Epithelial cell of prostate (primary cell): ENCODE data around the gene XPNPEP1.

ENCODE experiments used
- DNase-seq: peaks from one replicate; pipeline ENCODE4 v3.0.0-alpha.2; 2011; ENCODE audit warnings: low read depth, low spot score
- H3K27ac ChIP-seq: fragments of 450-650 bp; 2 replicates; pipeline ENCODE4 v1.5.1; 2017; ENCODE audit warnings: mild to moderate bottlenecking

The XPNPEP1 gene

GRCh38 chr10:109875828-109876821 is 47.2 kb downstream of the XPNPEP1 start:
- DNase-seq: no peak
- H3K27ac ChIP-seq: no peak overlapping the region

- no peak overlapping the region for H3K27ac ChIP-seq
- no peak for DNase-seq
These were observed 48.2 kb downstream of the XPNPEP1 start for GRCh38 chr10:109875151-109875568.

- no peak overlapping the region for H3K27ac ChIP-seq
- DNase-seq: no peak
These were observed 51.8 kb downstream of the XPNPEP1 start for GRCh38 chr10:109871476-109871875.

- H3K27ac ChIP-seq: no peak overlapping the region
- DNase-seq: no peak
These were observed 56.2 kb downstream of the XPNPEP1 start for GRCh38 chr10:109866995-109867635.

GRCh38 chr10:109866168-109866994 is 56.9 kb downstream of the XPNPEP1 start:
- H3K27ac ChIP-seq: no peak overlapping the region
- DNase-seq: no peak

DNA sequence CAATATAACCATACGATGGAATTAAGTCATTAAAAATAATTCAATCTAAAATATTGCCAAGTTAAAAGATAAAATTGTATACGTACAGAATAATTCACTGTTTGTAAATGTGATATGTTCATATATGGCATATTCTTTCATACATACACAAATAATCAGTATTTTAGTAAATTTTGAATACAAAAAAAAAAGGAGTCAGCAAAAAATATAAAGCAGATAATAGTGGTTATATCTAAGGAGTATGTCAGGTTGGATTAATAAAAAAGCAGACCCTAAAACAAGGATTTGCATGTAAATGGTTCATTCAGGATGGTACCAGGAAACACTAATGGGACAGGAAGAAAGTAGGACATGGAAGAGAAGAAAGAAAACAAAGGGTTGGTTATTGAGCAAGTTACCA is 59.5 kb downstream of the XPNPEP1 start:
- no peak overlapping the region for H3K27ac ChIP-seq
- DNase-seq: no peak

DNA sequence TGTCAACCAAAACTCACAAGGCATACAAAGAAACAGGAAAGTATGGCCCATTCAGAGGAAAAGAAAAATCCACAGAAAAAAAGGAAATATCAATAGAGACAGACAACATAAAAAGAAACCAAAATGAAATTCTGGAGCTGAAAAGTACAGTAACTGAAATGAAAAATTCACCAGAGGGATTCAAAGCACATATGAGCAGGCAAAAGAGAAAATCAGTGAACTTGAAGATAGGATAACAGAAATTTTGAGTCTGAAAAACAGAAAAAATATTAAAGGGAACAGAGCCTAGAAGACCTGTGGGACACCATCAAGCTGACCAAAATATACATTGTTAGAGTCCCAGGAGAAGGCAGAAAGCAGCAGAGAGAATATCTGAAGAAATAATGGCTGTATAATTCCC is 60.6 kb downstream of the XPNPEP1 start:
- no peak for DNase-seq
- no peak overlapping the region for H3K27ac ChIP-seq

- H3K27ac ChIP-seq: no peak overlapping the region
- DNase-seq: no peak
These were observed 61.3 kb downstream of the XPNPEP1 start for GRCh38 chr10:109862041-109862440.

DNA sequence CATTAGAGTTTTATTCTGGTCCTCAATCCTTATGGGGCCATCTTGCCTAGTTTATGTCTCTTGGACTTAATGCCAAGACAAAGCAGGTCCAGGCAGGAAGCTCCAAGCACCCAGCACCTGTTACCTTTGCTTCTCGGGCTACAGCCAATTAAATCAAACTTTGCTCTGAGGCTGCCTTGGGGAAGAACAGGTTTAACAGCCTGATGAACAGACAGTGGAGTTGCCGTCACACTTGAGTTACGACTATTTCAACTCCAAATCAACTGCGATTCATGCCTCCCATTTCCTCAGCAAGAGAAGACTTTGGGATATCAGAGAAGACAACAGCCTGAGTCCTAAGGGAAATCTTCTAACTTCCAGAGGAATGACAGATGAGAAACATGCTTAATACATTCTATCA is 62.2 kb downstream of the XPNPEP1 start:
- H3K27ac ChIP-seq: no peak overlapping the region
- DNase-seq: peak; percentile 34

- H3K27ac ChIP-seq: no peak overlapping the region
- DNase-seq: no peak
These were observed 64.1 kb downstream of the XPNPEP1 start for GRCh38 chr10:109859221-109859620.

DNA sequence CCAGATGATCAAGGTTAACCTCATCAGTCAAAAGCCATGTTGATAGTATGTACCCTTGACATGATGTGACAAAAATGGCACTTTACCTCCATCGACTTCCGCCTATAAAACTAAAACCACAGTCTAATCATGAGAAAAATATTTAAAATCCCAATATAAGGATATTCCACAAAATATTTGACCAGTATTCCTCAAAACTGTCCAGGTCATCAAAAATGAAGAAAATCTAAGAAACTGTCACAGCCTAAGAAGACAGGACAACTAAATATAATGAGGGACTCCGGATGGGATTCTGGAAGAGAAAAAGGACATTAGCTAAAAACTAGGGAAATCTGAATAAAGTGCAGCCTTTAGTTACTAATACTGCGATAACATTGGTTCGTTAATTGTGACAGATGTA is 67.6 kb downstream of the XPNPEP1 start:
- no peak overlapping the region for H3K27ac ChIP-seq
- no peak for DNase-seq

DNA sequence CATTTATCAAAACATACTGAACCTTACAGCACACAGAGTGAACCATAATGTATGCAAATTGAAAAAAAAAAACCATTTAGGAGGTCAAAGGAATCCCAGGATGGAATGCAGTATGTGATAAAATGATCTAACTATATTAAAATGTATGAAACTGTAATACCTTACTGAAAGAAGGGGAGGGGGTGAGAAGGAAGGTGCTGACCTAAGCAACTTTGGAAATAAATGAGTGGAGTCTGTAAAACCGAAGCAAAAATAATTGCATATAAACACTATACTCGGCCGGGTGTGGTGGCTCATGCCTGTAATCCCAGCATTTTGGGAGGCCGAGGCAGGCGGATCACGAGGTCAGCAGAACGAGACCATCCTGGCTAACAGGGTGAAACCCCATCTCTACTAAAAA is 69.4 kb downstream of the XPNPEP1 start:
- DNase-seq: no peak

GRCh38 chr10:109852475-109853037 is 70.8 kb downstream of the XPNPEP1 start:
- H3K27ac ChIP-seq: no peak overlapping the region
- peak; percentile 10 for DNase-seq

More for the DNA sequence above, 69.4 kb downstream of the XPNPEP1 start:
- no peak overlapping the region for H3K27ac ChIP-seq

DNA sequence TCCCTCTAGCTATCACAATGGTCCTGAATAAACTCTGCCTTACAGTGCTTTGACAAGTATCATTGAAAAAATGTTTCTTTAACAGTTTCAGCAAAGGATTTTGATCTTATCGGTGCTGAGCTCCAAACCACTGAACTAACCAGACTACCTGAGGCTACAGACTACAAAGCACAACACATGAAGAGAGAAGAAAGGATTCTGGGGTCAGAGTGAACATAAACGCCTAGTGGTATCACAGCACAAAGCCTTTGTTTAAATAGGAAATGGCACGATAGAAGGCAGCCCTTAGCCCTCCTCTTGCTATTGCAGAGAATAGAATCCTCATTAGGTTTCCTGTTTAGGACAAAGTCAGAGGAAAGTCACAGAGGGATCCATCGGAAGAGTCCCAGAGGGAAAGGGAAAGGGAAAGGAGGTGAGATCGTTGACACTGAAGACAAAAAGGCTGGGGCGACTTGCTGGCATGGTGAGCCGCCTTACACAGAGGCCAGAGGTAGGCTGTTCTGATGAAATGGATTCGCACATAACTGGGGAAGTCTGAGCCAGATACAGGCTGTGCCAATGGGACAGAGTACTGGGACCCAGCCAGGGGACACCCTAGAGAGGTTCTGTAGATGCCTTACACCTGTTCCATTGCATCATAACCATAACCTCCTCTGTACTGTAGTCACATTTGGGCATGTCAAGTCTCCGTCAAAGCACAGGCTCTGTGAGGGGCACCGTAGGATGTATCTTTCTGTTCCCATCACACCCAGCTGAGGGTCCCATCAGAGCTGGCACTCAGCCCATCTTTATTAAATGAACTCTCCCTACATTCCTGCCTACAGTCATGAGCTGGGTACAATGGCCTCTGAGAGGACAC is 71.5 kb downstream of the XPNPEP1 start:
- H3K27ac ChIP-seq: no peak overlapping the region
- DNase-seq: no peak

DNA sequence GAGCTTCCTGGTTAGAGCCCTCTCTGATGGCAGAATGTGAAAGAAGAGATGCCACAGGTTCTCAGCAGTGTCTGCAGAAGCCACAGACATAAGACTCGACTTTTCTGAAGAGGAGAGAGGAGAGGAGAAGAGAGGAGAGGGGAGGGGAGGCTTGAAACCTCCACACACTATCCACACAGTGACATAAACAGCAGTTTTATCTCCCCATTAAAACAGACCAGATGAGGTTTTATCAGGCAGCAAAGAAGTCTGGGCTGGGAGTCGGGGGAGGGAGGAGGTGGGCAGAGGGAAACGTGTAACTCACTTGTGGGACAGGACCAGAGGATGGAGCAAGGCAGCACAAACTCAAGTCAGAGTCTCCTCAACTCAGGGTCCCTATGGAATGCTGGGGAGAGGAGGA is 76.5 kb downstream of the XPNPEP1 start:
- no peak overlapping the region for H3K27ac ChIP-seq
- DNase-seq: no peak

DNA sequence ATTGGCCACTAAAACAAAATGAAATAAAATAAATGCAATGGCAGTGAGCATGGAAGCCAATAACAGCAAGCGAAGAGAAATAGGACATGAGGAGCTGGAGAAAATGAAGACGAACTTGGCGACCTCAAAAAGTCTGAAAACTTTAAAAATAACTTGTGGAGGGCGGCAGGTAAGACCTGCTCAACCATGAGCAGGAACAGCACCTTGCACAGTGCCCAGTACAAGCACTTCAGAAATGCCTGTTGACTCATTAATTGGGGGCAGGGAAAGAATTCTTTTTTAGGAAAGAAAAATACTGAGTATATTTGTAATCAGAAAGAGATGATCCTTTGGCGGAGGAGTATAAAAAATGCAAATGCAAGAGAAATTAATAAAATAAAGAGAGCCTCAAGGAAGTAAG is 78.0 kb downstream of the XPNPEP1 start:
- no peak for DNase-seq
- H3K27ac ChIP-seq: no peak overlapping the region

GRCh38 chr10:109838592-109839244 is 84.6 kb downstream of the XPNPEP1 start:
- no peak for DNase-seq
- no peak overlapping the region for H3K27ac ChIP-seq

DNA sequence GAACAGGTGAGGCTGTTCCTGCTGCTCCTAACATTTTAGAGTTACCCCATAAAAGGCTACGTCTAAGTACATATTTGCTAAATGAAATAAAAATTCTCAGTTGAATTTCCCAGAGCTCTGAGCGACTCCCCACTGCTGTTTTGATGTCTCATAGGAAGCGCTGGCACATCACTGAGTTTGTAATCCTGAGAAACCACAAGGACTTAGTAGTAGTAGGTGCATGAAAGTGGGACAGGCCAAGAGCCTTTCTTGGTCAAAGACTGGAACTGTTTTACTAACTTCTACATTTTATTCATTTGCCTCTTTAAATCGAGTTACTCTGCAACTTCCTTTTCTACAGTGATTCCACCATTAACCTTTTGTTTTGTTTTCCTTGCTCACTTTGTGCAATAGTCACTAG is 85.9 kb downstream of the XPNPEP1 start:
- DNase-seq: no peak
- H3K27ac ChIP-seq: no peak overlapping the region

DNA sequence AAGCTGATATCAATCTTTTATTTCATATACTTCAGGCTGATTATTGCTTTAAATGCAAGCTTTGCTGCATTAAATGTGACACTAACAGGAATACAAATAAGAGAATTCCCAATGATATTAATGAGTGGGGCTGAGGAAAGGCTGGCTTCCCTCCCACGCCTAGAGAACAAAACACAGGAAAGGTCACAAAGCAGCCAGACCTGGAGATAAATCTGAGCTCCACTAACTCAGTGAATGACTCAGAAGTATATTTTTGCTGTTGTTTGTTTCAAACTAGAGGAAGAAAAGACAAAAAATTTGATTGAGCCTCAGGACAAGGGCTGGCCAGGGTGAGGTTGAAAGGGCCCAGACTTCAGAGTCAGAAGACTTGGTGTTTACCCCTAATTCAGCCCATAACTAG is 88.1 kb downstream of the XPNPEP1 start:
- no peak overlapping the region for H3K27ac ChIP-seq
- no peak for DNase-seq
